WTC11 (cell line): Measurements from ENCODE around the gene PDCD10. TPM values are rescaled to one million over a fixed set of nuclear protein-coding genes. Genes with fewer than 3 reads are reported as not detected.

Experiments
- ATAC-seq: fragments of 200-7000 bp; cut with Tn5 transposase; 2 replicates; pipeline ENCODE4 v1.10.0; 2021; ENCODE audit warnings: mild to moderate bottlenecking, moderate library complexity
- CTCF ChIA-PET: fragments of 300-600 bp; sonication (Branson Sonifier 250); formaldehyde crosslinking; loops from one replicate; lab custom pipeline; 2021; ENCODE audit warnings: antibody characterized with exemption; lab: Charles Lee
- POLR2A ChIA-PET: fragments of 350-600 bp; sonication (Branson Sonifier 250); formaldehyde crosslinking; loops from one replicate; lab custom pipeline; 2021; ENCODE audit warnings: antibody characterized with exemption; lab: Charles Lee
- DNase-seq: peaks from one replicate; pipeline ENCODE4 v3.0.0; 2021; ENCODE audit warnings: low spot score
- H3K27ac Mint-ChIP-seq: 2 replicates; pipeline ENCODE4 v1.8.0; 2021; ENCODE audit warnings: mixed read lengths
- H3K27me3 Mint-ChIP-seq: 2 replicates; pipeline ENCODE4 v1.8.0; 2021; ENCODE audit warnings: low read depth, mild to moderate bottlenecking, moderate library complexity, mixed read lengths
- H3K36me3 Mint-ChIP-seq: 2 replicates; pipeline ENCODE4 v1.8.0; 2021; ENCODE audit warnings: mixed read lengths
- H3K4me1 Mint-ChIP-seq: 2 replicates; pipeline ENCODE4 v1.8.0; 2022; ENCODE audit warnings: mixed read lengths
- H3K4me3 Mint-ChIP-seq: 2 replicates; pipeline ENCODE4 v1.8.0; 2021; ENCODE audit warnings: mild to moderate bottlenecking, moderate library complexity, mixed read lengths
- H3K9me3 Mint-ChIP-seq: 2 replicates; pipeline ENCODE4 v1.8.0; 2021; ENCODE audit warnings: mixed read lengths
- ATF2 ChIP-seq: sonication (generic); formaldehyde crosslinking; IDR thresholded peaks from 2 replicates; pipeline ENCODE4 v1.8.1; 2022; ENCODE audit warnings: low read depth, missing genetic modification reagents, borderline replicate concordance
- ERG ChIP-seq: fragments of 250-450 bp; sonication (Bioruptor Pico); IDR thresholded peaks from 2 replicates; pipeline ENCODE4 v1.8.0; 2021; ENCODE audit warnings: mild to moderate bottlenecking
- FOXK1 ChIP-seq: sonication (generic); formaldehyde crosslinking; IDR thresholded peaks from 2 replicates; pipeline ENCODE4 v1.8.0; 2022; ENCODE audit warnings: mild to moderate bottlenecking, moderate library complexity, missing genetic modification reagents
- MXD4 ChIP-seq: fragments of 250-450 bp; sonication (Bioruptor Pico); IDR thresholded peaks from 2 replicates; pipeline ENCODE4 v1.8.0; 2021; ENCODE audit warnings: mild to moderate bottlenecking, moderate library complexity, borderline replicate concordance
- NFE2L1 ChIP-seq: sonication (generic); formaldehyde crosslinking; IDR thresholded peaks from 2 replicates; pipeline ENCODE4 v1.8.1; 2023; ENCODE audit warnings: missing genetic modification reagents
- OVOL2 ChIP-seq: fragments of 250-450 bp; sonication (Bioruptor Pico); IDR thresholded peaks from 2 replicates; pipeline ENCODE4 v1.9.0; 2021; ENCODE audit warnings: mild to moderate bottlenecking, borderline replicate concordance
- PREB ChIP-seq: sonication (generic); formaldehyde crosslinking; IDR thresholded peaks from 2 replicates; pipeline ENCODE4 v1.8.1; 2022; ENCODE audit warnings: mild to moderate bottlenecking, missing genetic modification reagents, moderate library complexity, borderline replicate concordance
- SOX15 ChIP-seq: fragments of 250-450 bp; sonication (Bioruptor Pico); IDR thresholded peaks from 2 replicates; pipeline ENCODE4 v1.9.0; 2021; ENCODE audit warnings: mild to moderate bottlenecking
- STAT6 ChIP-seq: sonication (generic); formaldehyde crosslinking; conservative IDR thresholded peaks from 2 replicates; pipeline ENCODE4 v1.8.1; 2023; ENCODE audit warnings: mild to moderate bottlenecking, low read depth, missing genetic modification reagents, moderate library complexity
- TEAD4 ChIP-seq: sonication (generic); formaldehyde crosslinking; IDR thresholded peaks from 2 replicates; pipeline ENCODE4 v1.8.0; 2022; ENCODE audit warnings: mild to moderate bottlenecking, missing genetic modification reagents
- TP53 ChIP-seq: sonication (generic); formaldehyde crosslinking; IDR thresholded peaks from 2 replicates; pipeline ENCODE4 v1.8.1; 2023; ENCODE audit warnings: mild to moderate bottlenecking, missing genetic modification reagents
- ZBTB43 ChIP-seq: sonication (generic); formaldehyde crosslinking; IDR thresholded peaks from 2 replicates; pipeline ENCODE4 v1.8.1; 2023; ENCODE audit warnings: mild to moderate bottlenecking, missing genetic modification reagents
- ZNF317 ChIP-seq: sonication (generic); formaldehyde crosslinking; IDR thresholded peaks from 2 replicates; pipeline ENCODE4 v1.8.1; 2023; ENCODE audit warnings: low read depth, mild to moderate bottlenecking, moderate library complexity, missing genetic modification reagents, borderline replicate concordance
- ZNF671 ChIP-seq: fragments of 250-450 bp; sonication (Bioruptor Pico); IDR thresholded peaks from 2 replicates; pipeline ENCODE4 v1.8.0; 2021; ENCODE audit warnings: mild to moderate bottlenecking
- total RNA-seq: library from RNA; stranded (reverse); gene quantifications from 3 replicates; pipeline ENCODE4 v1.2.3, GENCODE V29; 2021

The PDCD10 gene
- total RNA-seq, 1 experiment from 2014 or later = 60.8 TPM

GRCh38 chr3:167694121-167694520 lies 40.6 kb downstream of the PDCD10 start (continued):
- TF ChIP-seq STAT6 (no peak), NFE2L1 (CRISPR knock-in tag) (no peak), ATF2 (CRISPR knock-in tag) (no peak), MXD4 (no peak), TEAD4 (CRISPR knock-in tag) (no peak)

GRCh38 chr3:167691366-167691765 lies 43.3 kb downstream of the PDCD10 start:
- Mint-ChIP-seq H3K27me3 (no peaks in the 10 kb centered on the region), H3K9me3 (no peaks in the 10 kb centered on the region), H3K27ac (no peak overlapping the region), H3K4me3 (no peak overlapping the region), H3K36me3 (peaks cover 25% of the 10 kb centered on the region), H3K4me1 (peaks cover 29% of the 10 kb centered on the region)
- ATAC-seq (no peak), DNase-seq (no peak)
- TF ChIP-seq ZBTB43 (CRISPR knock-in tag) (no peak), OVOL2 (no peak), SOX15 (CRISPR knock-in tag) (no peak), ATF2 (CRISPR knock-in tag) (no peak), ERG (no peak), ZNF317 (no peak), PREB (CRISPR knock-in tag) (no peak), ZNF671 (CRISPR knock-in tag) (no peak), TP53 (CRISPR knock-in tag) (no peak), FOXK1 (CRISPR knock-in tag) (no peak)
- CTCF ChIA-PET = no interaction called here
- POLR2A ChIA-PET = interaction anchor here (0.6 kb wide), 1 partner anchor 33 kb away, joined by 4 read pairs; no protein-coding TSS in a partner anchor
